GM18505 (cell line): ENCODE results near the gene VAMP2.

Experiments used
- ATAC-seq: cut with Tn5 transposase; IDR thresholded peaks from one replicate; pipeline ENCODE4 v1.9.1; 2021; ENCODE audit not compliant: unreplicated experiment
- POLR2A ChIP-seq: IDR thresholded peaks from 4 replicates; pipeline ENCODE4 v1.6.1; 2011; ENCODE audit warnings: borderline replicate concordance; ENCODE audit not compliant: insufficient read depth, insufficient read length; ENCODE audit errors: extremely low read depth

Gene VAMP2

GRCh38 chr17:8147805-8148404 is 14.8 kb downstream of the VAMP2 start:
- TF ChIP-seq POLR2A = no peak
- no peak for ATAC-seq

- no peak for TF ChIP-seq POLR2A
- ATAC-seq = no peak
Measured at GRCh38 chr17:8147141-8147804, 15.5 kb downstream of the VAMP2 start.

GRCh38 chr17:8146381-8147140 is 16.2 kb downstream of the VAMP2 start:
- no peak for TF ChIP-seq POLR2A
- no peak for ATAC-seq

- no peak for ATAC-seq
- TF ChIP-seq POLR2A = no peak
Measured at GRCh38 chr17:8145811-8146210, 16.9 kb downstream of the VAMP2 start.

GRCh38 chr17:8144401-8145231 is 18.1 kb downstream of the VAMP2 start:
- ATAC-seq = no peak
- TF ChIP-seq POLR2A = no peak

- ATAC-seq = no peak
Measured at GRCh38 chr17:8143581-8144400, 19.0 kb downstream of the VAMP2 start.

GRCh38 chr17:8142887-8143580 is 19.7 kb downstream of the VAMP2 start:
- no peak for ATAC-seq

More at GRCh38 chr17:8143581-8144400, 19.0 kb downstream of the VAMP2 start:
- no peak for TF ChIP-seq POLR2A

GRCh38 chr17:8142158-8142886 is 20.4 kb downstream of the VAMP2 start:
- TF ChIP-seq POLR2A = no peak
- no peak for ATAC-seq

More at GRCh38 chr17:8142887-8143580, 19.7 kb downstream of the VAMP2 start:
- TF ChIP-seq POLR2A = no peak

- ATAC-seq = no peak
- no peak for TF ChIP-seq POLR2A
Measured at GRCh38 chr17:8141741-8142140, 21.0 kb downstream of the VAMP2 start.

- ATAC-seq = no peak
Measured at GRCh38 chr17:8141045-8141444, 21.7 kb downstream of the VAMP2 start.

More at GRCh38 chr17:8141045-8141444, 21.7 kb downstream of the VAMP2 start:
- no peak for TF ChIP-seq POLR2A
